WTC11 (cell line): Measurements from ENCODE around the gene LGALS13.

Experiments used
- SMAD4 ChIP-seq: sonication (generic); formaldehyde crosslinking; IDR thresholded peaks from 2 replicates; pipeline ENCODE4 v1.8.0; 2022; ENCODE audit warnings: mild to moderate bottlenecking, missing genetic modification reagents
- SP1 ChIP-seq: sonication (generic); formaldehyde crosslinking; conservative IDR thresholded peaks from 2 replicates; pipeline ENCODE4 v1.8.1; 2022; ENCODE audit warnings: missing genetic modification reagents
- TEAD1 ChIP-seq: sonication (generic); formaldehyde crosslinking; IDR thresholded peaks from 2 replicates; pipeline ENCODE4 v1.8.0; 2022; ENCODE audit warnings: mild to moderate bottlenecking, missing genetic modification reagents
- TEAD4 ChIP-seq: sonication (generic); formaldehyde crosslinking; IDR thresholded peaks from 2 replicates; pipeline ENCODE4 v1.8.0; 2022; ENCODE audit warnings: mild to moderate bottlenecking, missing genetic modification reagents
- ZBTB43 ChIP-seq: sonication (generic); formaldehyde crosslinking; IDR thresholded peaks from 2 replicates; pipeline ENCODE4 v1.8.1; 2023; ENCODE audit warnings: mild to moderate bottlenecking, missing genetic modification reagents
- TF ChIP-seq, protein P1 (sequence below): fragments of 200-600 bp; IDR thresholded peaks from 2 replicates; pipeline ENCODE4 v1.8.0; 2022; ENCODE audit warnings: antibody characterized with exemption
- TF ChIP-seq, protein P2 (sequence below): sonication (generic); formaldehyde crosslinking; IDR thresholded peaks from 2 replicates; pipeline ENCODE4 v1.8.0; 2022; ENCODE audit warnings: mild to moderate bottlenecking, missing genetic modification reagents
- TF ChIP-seq, protein P3 (sequence below): sonication (generic); formaldehyde crosslinking; IDR thresholded peaks from 2 replicates; pipeline ENCODE4 v1.8.1; 2022; ENCODE audit warnings: low read depth, missing genetic modification reagents, borderline replicate concordance
- TF ChIP-seq, protein P4 (sequence below): sonication (generic); formaldehyde crosslinking; IDR thresholded peaks from 2 replicates; pipeline ENCODE4 v1.8.0; 2023; ENCODE audit warnings: mild to moderate bottlenecking, missing genetic modification reagents

DNA sequence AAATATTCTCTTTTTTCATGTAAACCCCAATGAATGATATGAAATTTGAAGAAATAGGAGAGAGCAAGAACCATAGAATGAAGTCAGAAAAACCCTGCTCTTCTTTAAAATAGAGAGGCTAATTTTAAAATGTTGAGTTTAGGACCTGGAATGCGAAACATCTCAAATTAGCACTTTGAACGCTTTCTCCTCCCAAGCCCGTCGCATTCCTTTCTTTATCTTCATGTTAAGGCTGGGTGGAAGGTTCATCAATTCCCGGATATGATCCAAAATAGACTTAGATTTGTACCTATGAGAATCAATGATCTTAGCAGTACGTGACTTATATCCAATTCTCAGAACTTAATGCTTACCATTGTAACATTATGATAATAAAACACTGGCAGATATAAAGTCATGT lies 29.3 kb downstream of the LGALS13 start:
- TF ChIP-seq, protein P1, sequence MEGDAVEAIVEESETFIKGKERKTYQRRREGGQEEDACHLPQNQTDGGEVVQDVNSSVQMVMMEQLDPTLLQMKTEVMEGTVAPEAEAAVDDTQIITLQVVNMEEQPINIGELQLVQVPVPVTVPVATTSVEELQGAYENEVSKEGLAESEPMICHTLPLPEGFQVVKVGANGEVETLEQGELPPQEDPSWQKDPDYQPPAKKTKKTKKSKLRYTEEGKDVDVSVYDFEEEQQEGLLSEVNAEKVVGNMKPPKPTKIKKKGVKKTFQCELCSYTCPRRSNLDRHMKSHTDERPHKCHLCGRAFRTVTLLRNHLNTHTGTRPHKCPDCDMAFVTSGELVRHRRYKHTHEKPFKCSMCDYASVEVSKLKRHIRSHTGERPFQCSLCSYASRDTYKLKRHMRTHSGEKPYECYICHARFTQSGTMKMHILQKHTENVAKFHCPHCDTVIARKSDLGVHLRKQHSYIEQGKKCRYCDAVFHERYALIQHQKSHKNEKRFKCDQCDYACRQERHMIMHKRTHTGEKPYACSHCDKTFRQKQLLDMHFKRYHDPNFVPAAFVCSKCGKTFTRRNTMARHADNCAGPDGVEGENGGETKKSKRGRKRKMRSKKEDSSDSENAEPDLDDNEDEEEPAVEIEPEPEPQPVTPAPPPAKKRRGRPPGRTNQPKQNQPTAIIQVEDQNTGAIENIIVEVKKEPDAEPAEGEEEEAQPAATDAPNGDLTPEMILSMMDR, result no peak
- TF ChIP-seq, protein P2, sequence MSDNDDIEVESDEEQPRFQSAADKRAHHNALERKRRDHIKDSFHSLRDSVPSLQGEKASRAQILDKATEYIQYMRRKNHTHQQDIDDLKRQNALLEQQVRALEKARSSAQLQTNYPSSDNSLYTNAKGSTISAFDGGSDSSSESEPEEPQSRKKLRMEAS (CRISPR knock-in tag), result no peak
- no peak for TF ChIP-seq ZBTB43 (CRISPR knock-in tag)
- TF ChIP-seq, protein P3, sequence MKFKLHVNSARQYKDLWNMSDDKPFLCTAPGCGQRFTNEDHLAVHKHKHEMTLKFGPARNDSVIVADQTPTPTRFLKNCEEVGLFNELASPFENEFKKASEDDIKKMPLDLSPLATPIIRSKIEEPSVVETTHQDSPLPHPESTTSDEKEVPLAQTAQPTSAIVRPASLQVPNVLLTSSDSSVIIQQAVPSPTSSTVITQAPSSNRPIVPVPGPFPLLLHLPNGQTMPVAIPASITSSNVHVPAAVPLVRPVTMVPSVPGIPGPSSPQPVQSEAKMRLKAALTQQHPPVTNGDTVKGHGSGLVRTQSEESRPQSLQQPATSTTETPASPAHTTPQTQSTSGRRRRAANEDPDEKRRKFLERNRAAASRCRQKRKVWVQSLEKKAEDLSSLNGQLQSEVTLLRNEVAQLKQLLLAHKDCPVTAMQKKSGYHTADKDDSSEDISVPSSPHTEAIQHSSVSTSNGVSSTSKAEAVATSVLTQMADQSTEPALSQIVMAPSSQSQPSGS (CRISPR knock-in tag), result no peak
- TF ChIP-seq TEAD4, result no peak
- TF ChIP-seq TEAD1, result no peak
- no peak for TF ChIP-seq SP1 (CRISPR knock-in tag)
- TF ChIP-seq, protein P4, sequence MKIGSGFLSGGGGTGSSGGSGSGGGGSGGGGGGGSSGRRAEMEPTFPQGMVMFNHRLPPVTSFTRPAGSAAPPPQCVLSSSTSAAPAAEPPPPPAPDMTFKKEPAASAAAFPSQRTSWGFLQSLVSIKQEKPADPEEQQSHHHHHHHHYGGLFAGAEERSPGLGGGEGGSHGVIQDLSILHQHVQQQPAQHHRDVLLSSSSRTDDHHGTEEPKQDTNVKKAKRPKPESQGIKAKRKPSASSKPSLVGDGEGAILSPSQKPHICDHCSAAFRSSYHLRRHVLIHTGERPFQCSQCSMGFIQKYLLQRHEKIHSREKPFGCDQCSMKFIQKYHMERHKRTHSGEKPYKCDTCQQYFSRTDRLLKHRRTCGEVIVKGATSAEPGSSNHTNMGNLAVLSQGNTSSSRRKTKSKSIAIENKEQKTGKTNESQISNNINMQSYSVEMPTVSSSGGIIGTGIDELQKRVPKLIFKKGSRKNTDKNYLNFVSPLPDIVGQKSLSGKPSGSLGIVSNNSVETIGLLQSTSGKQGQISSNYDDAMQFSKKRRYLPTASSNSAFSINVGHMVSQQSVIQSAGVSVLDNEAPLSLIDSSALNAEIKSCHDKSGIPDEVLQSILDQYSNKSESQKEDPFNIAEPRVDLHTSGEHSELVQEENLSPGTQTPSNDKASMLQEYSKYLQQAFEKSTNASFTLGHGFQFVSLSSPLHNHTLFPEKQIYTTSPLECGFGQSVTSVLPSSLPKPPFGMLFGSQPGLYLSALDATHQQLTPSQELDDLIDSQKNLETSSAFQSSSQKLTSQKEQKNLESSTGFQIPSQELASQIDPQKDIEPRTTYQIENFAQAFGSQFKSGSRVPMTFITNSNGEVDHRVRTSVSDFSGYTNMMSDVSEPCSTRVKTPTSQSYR (CRISPR knock-in tag), result no peak
- TF ChIP-seq SMAD4 (CRISPR knock-in tag), result no peak
